ENCODE results near the gene TP63.

TP63 gene

GRCh38 chr3:189827108-189827507 is 195.9 kb downstream of the TP63 start:
- DNase-seq (ENCODE audit: low spot score): no peak
- in situ Hi-C loops (cut with MboI; ENCODE audit: low pct_unique_long_range_greater_than_20kb, low sequenced_read_pairs, unreplicated experiment): no loop called here
- no peak for TF ChIP-seq CTCF (IDR thresholded peaks at IDR 0.05; ENCODE audit: extremely low read depth, insufficient read depth, missing control alignments)

GRCh38 chr3:189830401-189830800 is 199.2 kb downstream of the TP63 start:
- TF ChIP-seq CTCF (IDR thresholded peaks at IDR 0.05; ENCODE audit: extremely low read depth, insufficient read depth, missing control alignments): no peak
- no peak for DNase-seq (ENCODE audit: low spot score)
- in situ Hi-C loops (cut with MboI; ENCODE audit: low pct_unique_long_range_greater_than_20kb, low sequenced_read_pairs, unreplicated experiment): no loop called here

- in situ Hi-C loops (cut with MboI; ENCODE audit: low pct_unique_long_range_greater_than_20kb, low sequenced_read_pairs, unreplicated experiment): no loop called here
- TF ChIP-seq CTCF (IDR thresholded peaks at IDR 0.05; ENCODE audit: extremely low read depth, insufficient read depth, missing control alignments): no peak
- DNase-seq (ENCODE audit: low spot score): no peak
These were observed 202.1 kb downstream of the TP63 start for GRCh38 chr3:189833266-189833665.

- no peak for DNase-seq (ENCODE audit: low spot score)
- in situ Hi-C loops (cut with MboI; ENCODE audit: low pct_unique_long_range_greater_than_20kb, low sequenced_read_pairs, unreplicated experiment): no loop called here
- TF ChIP-seq CTCF (IDR thresholded peaks at IDR 0.05; ENCODE audit: extremely low read depth, insufficient read depth, missing control alignments): no peak
These were observed 202.8 kb downstream of the TP63 start for GRCh38 chr3:189833996-189834395.

- in situ Hi-C loops (cut with MboI; ENCODE audit: low pct_unique_long_range_greater_than_20kb, low sequenced_read_pairs, unreplicated experiment): no loop called here
- no peak for DNase-seq (ENCODE audit: low spot score)
- no peak for TF ChIP-seq CTCF (IDR thresholded peaks at IDR 0.05; ENCODE audit: extremely low read depth, insufficient read depth, missing control alignments)
These were observed 203.3 kb downstream of the TP63 start for GRCh38 chr3:189834462-189834861.

GRCh38 chr3:189836795-189837194 is 205.6 kb downstream of the TP63 start:
- TF ChIP-seq CTCF (IDR thresholded peaks at IDR 0.05; ENCODE audit: extremely low read depth, insufficient read depth, missing control alignments): no peak
- DNase-seq (ENCODE audit: low spot score): no peak
- in situ Hi-C loops (cut with MboI; ENCODE audit: low pct_unique_long_range_greater_than_20kb, low sequenced_read_pairs, unreplicated experiment): no loop called here

GRCh38 chr3:189838291-189838690 is 207.1 kb downstream of the TP63 start:
- in situ Hi-C loops (cut with MboI; ENCODE audit: low pct_unique_long_range_greater_than_20kb, low sequenced_read_pairs, unreplicated experiment): no loop called here
- no peak for TF ChIP-seq CTCF (IDR thresholded peaks at IDR 0.05; ENCODE audit: extremely low read depth, insufficient read depth, missing control alignments)
- DNase-seq (ENCODE audit: low spot score): no peak
